Measurements from ENCODE around the gene PGP.
"Not testable (repeated sequence)": the region's sequence is repeated elsewhere in the genome, so short reads cannot be mapped to it uniquely, and the experiment has no call there.

Gene PGP

GRCh38 chr16:2216330-2216729 lies 1.7 kb upstream of the PGP start:
- DNase-seq (ENCODE audit: low read depth): no peak

DNA sequence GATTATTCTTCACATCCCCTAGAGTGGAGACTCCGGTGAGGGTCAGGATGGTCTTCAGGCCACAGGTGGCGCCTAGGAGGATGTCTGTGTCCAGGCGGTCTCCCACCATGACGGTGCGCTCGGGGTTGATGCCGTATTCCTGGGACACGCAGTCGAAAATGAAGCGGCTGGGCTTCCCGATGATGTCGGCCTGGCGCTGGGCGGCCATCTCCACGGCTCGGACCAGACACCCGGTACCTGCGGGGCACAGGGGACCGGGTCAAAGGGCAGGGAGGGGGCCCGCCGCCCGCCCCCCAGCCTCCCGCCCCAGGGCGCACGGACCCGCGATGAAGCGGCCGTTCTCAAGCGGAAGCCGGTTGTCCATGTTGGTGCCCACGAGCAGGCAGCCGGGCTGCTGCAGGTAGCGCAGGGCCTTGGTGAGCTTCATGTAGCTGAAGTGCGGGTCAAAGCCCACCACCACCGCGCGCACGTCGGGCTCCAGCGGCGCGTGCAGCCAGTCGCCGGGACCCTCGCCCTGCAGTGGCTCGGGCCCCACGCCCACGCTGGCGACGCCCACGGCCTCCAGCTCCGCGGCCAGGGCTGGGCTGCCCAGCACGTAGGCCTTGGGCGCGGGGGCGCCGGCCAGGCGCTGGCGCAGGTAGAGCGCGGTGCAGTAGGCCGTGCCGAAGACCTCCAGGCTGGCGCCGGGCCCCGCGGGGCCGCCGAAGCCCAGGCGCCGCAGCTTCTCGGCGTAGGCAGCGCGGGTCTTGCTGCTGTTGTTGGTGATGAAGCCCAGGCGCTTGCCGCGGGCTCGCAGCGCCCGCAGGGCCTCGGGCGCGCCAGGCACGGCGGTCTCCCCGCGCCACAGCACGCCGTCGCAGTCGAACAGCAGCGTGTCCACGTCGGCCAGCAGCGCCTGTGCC lies 572 bp downstream of the PGP start:
- DNase-seq (ENCODE audit: low read depth): no peak

GRCh38 chr16:2212362-2213324 lies 2.0 kb downstream of the PGP start:
- DNase-seq (ENCODE audit: low read depth): no peak

DNA sequence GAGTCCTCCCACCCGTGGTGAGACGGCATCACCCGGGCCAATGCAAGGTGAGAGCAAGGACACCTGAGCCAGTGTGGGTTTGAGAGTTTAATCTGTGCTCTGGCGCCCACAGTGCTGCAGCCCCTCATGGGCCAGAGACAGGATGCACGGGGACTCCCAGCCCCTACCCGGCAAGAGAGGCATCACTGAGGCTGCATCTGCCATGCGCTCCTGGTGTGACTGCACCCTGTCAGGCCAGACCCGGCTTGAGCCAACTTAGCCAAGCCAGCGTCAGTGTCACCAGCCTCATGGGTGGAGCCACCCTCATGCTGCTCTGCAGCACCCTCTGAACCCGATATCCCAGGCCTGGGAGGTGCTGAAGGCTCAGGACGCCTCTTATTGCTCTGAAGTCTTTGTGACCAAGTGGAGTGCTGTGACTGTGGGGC lies 2.7 kb downstream of the PGP start:
- no peak for DNase-seq (ENCODE audit: low read depth)

GRCh38 chr16:2210386-2211365 lies 4.0 kb downstream of the PGP start, which contains the start of gene BRICD5:
TSS of gene BRICD5 (minus strand) at chr16:2210863. CDS start at chr16:2210833, 30 bp downstream.
- DNase-seq (ENCODE audit: low read depth): no peak

GRCh38 chr16:2210009-2210332 lies 4.7 kb downstream of the PGP start:
- DNase-seq (ENCODE audit: low read depth): no peak

DNA sequence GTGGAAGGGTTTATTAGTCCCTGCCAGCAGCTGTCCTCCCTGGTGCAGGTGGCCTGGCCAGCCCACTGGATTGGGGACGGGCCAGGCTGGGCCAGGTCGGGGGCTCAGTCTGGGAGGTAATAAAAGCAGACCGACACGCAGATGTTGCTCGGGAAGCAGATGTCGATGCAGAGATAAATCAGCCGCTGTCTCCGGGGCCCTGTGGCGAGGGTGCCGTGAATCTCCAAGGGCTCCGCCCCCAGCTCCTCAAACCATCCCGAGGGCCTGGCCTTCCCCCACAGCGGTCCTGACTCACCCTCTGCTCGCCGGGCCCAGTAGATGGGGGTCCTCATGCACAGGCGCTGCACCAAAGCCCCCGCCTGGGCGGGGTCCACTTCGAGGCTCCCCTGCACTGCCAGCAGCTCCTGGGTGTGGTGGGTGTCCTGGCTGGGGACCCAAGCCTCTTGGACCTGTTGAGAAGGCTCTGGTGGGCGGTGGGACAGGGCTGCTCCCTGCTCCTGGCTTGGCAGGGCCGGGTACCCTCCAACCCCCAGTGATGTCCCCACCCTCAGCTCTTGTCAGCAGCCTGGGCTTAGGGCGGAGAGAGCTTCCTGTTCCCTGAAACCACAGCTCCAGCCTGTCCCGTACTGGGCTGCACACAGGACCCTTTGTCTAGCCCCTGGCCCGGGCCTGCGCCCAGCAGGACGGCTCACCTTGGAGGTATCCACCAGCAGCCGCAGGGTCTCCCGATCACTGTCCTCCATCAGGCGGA lies 5.2 kb downstream of the PGP start:
- DNase-seq (ENCODE audit: low read depth): no peak

- no peak for DNase-seq (ENCODE audit: low read depth)
These were observed 5.9 kb downstream of the PGP start for GRCh38 chr16:2208772-2209171.

DNA sequence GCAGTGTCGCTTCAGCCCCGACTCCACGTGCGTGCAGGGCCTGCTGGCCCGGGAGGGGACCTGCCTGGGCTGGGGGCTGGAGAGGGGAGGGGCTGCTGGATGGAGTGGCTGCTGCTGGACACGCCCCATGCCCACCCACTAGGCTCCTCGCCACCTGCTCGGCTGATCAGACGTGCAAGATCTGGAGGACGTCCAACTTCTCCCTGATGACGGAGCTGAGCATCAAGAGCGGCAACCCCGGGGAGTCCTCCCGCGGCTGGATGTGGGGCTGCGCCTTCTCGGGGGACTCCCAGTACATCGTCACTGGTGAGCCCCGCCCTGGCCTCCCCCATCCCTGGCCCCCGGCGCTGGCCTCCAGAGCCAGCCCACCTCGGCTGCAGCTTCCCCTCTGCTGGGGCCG lies 6.3 kb downstream of the PGP start:
- DNase-seq (ENCODE audit: low read depth): no peak

GRCh38 chr16:2207872-2208271 lies 6.8 kb downstream of the PGP start:
- DNase-seq (ENCODE audit: low read depth): no peak

GRCh38 chr16:2206780-2207433 lies 7.7 kb downstream of the PGP start:
- no peak for DNase-seq (ENCODE audit: low read depth)

DNA sequence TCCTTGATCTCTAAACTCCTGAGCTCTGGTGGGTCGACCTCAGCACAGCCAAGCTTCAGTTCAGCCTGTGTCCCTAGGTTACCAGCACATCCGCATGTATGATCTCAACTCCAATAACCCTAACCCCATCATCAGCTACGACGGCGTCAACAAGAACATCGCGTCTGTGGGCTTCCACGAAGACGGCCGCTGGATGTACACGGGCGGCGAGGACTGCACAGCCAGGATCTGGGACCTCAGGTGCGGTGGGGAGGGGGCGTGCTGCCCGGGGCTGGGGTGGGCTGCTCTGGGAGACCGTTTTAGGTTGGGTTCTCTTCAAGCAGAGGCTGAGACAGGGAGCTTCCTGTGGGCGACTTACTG lies 8.2 kb downstream of the PGP start:
- DNase-seq (ENCODE audit: low read depth): no peak

DNA sequence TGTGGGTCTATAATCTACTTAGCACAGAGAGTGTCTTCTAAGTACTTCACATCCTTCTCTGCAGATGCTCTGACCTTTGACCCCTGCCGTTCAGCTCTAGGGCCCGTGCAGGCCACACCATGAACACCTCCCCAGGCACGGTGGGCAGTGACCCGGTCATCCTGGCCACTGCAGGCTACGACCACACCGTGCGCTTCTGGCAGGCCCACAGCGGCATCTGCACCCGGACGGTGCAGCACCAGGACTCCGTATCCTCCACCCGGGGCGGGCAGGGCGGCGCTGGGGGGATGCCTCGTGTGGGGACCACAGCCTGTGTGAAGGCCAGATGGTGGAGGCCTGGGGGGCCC lies 8.7 kb downstream of the PGP start:
- no peak for DNase-seq (ENCODE audit: low read depth)

DNA sequence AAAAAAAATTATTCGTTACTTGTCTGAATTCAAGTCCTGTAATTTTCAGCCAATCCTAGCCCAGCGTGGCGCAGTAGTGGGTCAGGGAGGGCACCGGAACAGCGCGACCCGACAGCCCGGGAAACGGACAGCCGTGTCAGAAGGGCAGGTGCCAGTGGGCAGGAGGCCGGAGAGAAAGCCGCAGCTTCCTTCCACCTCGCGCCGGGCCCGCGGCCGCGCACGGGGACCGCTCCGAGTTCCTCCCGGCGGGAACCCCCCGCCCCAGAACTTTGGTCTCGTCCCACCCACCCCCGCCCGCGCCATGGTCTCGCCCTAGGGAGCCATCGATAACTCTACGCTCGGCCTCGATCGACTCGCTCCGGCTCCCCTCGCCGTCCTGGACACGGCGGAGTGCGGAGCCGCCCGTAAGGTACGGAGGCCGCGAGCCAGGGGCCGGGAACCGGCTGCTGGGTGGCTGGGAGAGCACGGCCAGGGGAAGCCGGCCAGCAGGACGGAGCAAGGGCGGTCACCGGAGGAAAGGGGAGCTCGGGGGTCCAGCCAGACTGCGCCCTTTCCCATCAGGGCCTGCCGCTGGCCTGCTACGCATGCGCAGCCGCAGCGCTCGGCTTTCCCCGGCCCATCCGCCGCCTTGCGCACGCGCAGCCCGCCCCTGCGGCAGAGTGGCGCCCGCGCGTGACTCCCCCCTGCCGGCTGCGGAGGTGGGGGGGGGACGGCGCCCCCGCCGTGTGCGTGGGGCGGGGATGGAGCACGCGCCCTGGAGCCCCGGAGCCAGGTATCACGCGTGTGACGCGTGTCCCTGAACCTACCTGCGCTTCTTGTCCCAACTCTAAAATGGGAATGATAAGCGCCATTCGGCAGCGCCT lies 9.3 kb downstream of the PGP start, which contains the start of gene MLST8:
MLST8 (plus strand) TSS at position 351 of the 863 bp plus-strand sequence. CDS start 632 bp downstream, outside the sequence.
- peak; percentile 91 for DNase-seq (ENCODE audit: low read depth)

GRCh38 chr16:2204416-2205103 lies 10.1 kb downstream of the PGP start:
- DNase-seq (ENCODE audit: low read depth): no peak

DNA sequence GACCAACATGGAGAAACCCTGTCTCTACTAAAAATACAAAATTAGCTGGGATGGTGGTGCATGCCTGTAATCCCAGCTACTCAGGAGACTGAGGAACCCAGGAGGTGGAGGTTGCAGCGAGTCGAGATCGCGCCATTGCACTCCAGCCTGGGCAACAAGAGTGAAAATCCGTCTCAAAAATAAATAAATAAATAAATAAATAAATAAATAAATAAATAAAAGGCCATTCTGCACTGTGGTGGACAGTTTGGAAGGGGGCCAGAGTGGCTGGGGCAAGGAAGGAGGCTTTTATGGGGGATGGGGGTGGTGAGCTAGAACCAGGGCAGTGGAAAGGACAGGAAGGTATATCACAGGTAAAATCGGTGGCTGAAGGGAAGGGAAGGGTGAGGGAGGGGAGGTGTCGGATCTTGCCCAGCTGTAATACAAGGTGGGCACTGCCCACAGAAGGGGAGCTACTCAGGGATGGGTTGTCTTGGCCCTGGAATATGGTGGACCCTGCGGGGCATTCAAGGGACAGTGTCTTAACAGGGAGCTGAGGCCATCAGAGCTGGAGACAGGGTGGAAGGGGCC lies 11.4 kb downstream of the PGP start:
- not testable (repeated sequence) for DNase-seq (ENCODE audit: low read depth)

DNA sequence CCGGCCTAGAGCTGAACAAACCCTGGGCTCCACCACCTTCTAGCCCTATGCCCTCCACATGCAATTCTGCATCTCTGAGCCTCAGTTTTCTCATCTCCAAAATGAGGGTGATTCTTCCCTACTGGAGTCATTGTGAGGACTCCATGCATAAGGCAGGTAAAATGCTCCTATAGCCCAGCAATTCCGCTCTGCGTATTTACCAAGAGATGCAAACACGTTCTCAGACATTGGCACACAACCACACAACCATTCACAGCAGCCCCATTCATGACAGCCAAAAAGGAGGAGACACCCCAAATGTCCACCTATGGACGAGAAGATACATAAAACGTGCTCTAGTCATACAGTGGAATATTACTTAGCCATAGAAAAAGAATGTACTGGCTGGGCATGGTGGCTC lies 14.3 kb downstream of the PGP start:
- DNase-seq (ENCODE audit: low read depth): no peak

DNA sequence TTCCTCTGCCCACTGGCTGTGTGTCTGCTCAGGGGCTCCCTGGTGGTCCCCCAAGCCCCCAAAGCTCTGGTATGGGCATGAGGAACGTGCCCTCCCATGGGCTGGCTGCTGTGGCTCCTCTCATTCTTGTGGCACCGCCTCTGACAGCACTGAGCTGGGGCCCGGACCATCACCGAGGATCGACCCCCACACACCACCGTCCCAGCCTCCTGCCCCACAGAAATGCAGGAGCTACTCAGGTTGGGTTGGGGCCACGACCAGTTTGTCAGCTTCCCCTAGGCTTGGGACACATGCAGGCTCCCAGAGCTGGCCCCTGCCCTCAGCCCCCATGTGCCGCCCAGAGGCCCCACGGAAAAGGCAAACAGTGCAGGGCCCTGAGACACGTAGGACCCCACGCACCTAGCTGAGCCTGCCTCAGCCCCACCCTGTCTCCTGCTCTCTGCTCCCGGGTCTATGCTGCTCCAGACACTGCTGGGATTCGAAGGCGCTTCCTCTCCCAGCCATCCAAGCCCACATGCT lies 15.0 kb downstream of the PGP start:
- DNase-seq (ENCODE audit: low read depth): no peak

Data from stimulated activated CD8-positive, alpha-beta memory T cell treated with anti-CD3 and anti-CD28 coated beads, Interleukin-12 subunit alpha, Interleukin-12 subunit beta, amount 100 ng/mL, for 4 hours (primary cell).